ENCODE measurements around the gene NCF4.

- no peak for TF ChIP-seq CTCF (conservative IDR thresholded peaks at IDR 0.05; ENCODE audit: low read depth, low read length)
- no peak for TF ChIP-seq FOS (IDR thresholded peaks at IDR 0.05; ENCODE audit: low read depth, low read length)
- TF ChIP-seq POLR2A (IDR thresholded peaks at IDR 0.05; ENCODE audit: low read depth, low read length): no peak
- TF ChIP-seq RAD21 (IDR thresholded peaks at IDR 0.05; ENCODE audit: low read length): no peak
- TF ChIP-seq SMC3 (IDR thresholded peaks at IDR 0.05; ENCODE audit: low read depth, low read length): no peak
- TF ChIP-seq USF2 (IDR thresholded peaks at IDR 0.05; ENCODE audit: low read depth, low read length): no peak
- TF ChIP-seq RFX5 (IDR thresholded peaks at IDR 0.05; ENCODE audit: low read depth, low read length): no peak
- no peak for TF ChIP-seq MAFK (IDR thresholded peaks at IDR 0.05; ENCODE audit: low read depth, low read length)
- no peak for TF ChIP-seq CHD1 (IDR thresholded peaks at IDR 0.05; ENCODE audit: low read depth, low read length)
- no peak for TF ChIP-seq CEBPB (IDR thresholded peaks at IDR 0.05; ENCODE audit: low read depth, low read length)
These were observed 12.2 kb downstream of the NCF4 start for GRCh38 chr22:36872866-36873498.

All from IMR-90 (cell line).